Measurements from ENCODE around the gene TOLLIP. TPM values are rescaled to one million over a fixed set of nuclear protein-coding genes. Genes with fewer than 3 reads are reported as not detected.
"Not testable (repeated sequence)": the region's sequence is repeated elsewhere in the genome, so short reads cannot be mapped to it uniquely, and the experiment has no call there.

Gene TOLLIP
- total RNA-seq, 2 donors from 2014 or later: 51.1 to 63.9 TPM

DNA sequence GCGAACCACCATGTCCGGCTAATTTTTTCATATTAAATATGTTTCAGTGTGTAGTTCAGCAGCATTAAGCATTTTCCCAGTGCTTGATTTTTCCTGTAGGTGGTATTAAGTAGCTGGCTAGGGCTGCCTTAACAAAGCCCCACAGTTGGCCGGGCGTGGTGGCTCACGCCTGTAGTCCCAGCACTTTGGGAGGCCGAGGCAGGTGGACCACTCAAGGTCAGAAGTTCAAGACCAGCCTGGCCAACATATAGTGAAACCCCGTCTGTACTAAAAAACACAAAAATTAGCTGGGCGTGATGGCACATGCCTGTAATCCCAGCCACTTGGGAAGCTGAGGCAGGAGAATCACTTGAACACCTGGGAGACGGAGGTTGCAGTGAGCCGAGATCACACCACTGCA lies 33.5 kb upstream of the TOLLIP start:
- WGBS, 2 donors: 85 to 91% methylated on average over 9 to 10 of the region's 10 CpGs
- Histone ChIP-seq H3K27ac (no peak overlapping the region), H3K4me3 (no peak overlapping the region), H3K9me3 (no peaks in the 10 kb centered on the region), H3K27me3 (no peaks in the 10 kb centered on the region), H3K36me3 (replicated peaks in 1 of 2; ENCODE audit: insufficient read depth in 1 of 2, low read depth in 2 of 2) (no peaks in the 10 kb centered on the region), H3K4me1 (no peaks in the 10 kb centered on the region)
- intact Hi-C loops (cut with DNase I): no loop called here
- DNase-seq: peak in 1 of 4 donors; percentile 0
- no peak for ATAC-seq
- no peak for TF ChIP-seq POLR2A (IDR thresholded peaks at IDR 0.05)
- TF ChIP-seq, protein P1, sequence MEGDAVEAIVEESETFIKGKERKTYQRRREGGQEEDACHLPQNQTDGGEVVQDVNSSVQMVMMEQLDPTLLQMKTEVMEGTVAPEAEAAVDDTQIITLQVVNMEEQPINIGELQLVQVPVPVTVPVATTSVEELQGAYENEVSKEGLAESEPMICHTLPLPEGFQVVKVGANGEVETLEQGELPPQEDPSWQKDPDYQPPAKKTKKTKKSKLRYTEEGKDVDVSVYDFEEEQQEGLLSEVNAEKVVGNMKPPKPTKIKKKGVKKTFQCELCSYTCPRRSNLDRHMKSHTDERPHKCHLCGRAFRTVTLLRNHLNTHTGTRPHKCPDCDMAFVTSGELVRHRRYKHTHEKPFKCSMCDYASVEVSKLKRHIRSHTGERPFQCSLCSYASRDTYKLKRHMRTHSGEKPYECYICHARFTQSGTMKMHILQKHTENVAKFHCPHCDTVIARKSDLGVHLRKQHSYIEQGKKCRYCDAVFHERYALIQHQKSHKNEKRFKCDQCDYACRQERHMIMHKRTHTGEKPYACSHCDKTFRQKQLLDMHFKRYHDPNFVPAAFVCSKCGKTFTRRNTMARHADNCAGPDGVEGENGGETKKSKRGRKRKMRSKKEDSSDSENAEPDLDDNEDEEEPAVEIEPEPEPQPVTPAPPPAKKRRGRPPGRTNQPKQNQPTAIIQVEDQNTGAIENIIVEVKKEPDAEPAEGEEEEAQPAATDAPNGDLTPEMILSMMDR (IDR thresholded peaks at IDR 0.05): no peak

DNA sequence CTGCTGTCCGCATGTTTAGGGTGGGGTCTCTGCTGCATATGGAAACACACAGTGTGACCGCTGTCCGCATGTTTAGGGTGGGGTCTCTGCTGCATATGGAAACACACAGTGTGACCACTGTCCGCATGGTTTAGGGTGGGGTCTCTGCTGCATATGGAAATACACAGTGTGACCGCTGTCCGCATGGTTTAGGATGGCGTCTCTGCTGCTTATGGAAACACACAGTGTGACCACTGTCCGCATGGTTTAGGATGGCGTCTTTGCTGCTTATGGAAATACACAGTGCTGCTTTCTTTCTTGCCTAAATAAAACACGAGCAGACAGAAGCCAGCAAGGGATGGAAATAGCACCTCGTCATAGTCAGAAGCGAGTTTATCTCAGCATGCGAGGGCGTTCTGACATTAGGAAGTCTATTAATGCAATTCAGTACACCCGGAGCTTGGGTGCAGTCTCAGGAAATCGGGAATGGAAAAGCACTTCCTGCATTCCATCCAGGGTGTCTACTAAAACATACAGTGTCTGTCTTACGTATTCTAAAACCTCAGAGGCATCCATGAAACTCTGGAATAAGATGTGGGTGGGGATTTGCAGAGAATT lies 32.6 kb upstream of the TOLLIP start:
- ATAC-seq (peak; percentile 22), DNase-seq (peak in 1 of 4 donors; percentile 7)
- Histone ChIP-seq H3K9me3 (no peaks in the 10 kb centered on the region), H3K27ac (no peak overlapping the region), H3K27me3 (no peaks in the 10 kb centered on the region), H3K4me1 (no peaks in the 10 kb centered on the region), H3K36me3 (replicated peaks in 1 of 2; ENCODE audit: insufficient read depth in 1 of 2, low read depth in 2 of 2) (no peaks in the 10 kb centered on the region), H3K4me3 (no peak overlapping the region)
- TF ChIP-seq POLR2A (IDR thresholded peaks at IDR 0.05): no peak
- TF ChIP-seq, protein P1 (IDR thresholded peaks at IDR 0.05): no peak
- intact Hi-C loops (cut with DNase I): no loop called here
- WGBS, 2 donors: 43 to 45% methylated on average over 15 to 17 of the region's 17 CpGs

- H3K36me3 ChIP-seq (replicated peaks in 1 of 2; ENCODE audit: insufficient read depth in 1 of 2, low read depth in 2 of 2); H3K27ac ChIP-seq; H3K27me3 ChIP-seq; H3K4me1 ChIP-seq; intact Hi-C loops (cut with DNase I); H3K4me3 ChIP-seq; ATAC-seq; H3K9me3 ChIP-seq: not testable (repeated sequence)
- DNase-seq: peak in 1 of 4 donors; percentile 0
- WGBS, 2 donors: 68 to 77% methylated on average over 8 to 10 of the region's 10 CpGs
These were observed 31.8 kb upstream of the TOLLIP start for GRCh38 chr11:1341226-1341625.

- H3K36me3 ChIP-seq (replicated peaks in 1 of 2; ENCODE audit: insufficient read depth in 1 of 2, low read depth in 2 of 2): no peaks in the 10 kb centered on the region
- intact Hi-C loops (cut with DNase I): no loop called here
- H3K4me1 ChIP-seq: peaks cover 10% of the 10 kb centered on the region
- no peak overlapping the region for H3K27ac ChIP-seq
- no peak overlapping the region for H3K4me3 ChIP-seq
- no peak for ATAC-seq
- no peak for TF ChIP-seq POLR2A (IDR thresholded peaks at IDR 0.05)
- TF ChIP-seq, protein P1 (IDR thresholded peaks at IDR 0.05): no peak
- peak in 1 of 4 donors; percentile 1 for DNase-seq
- WGBS, 2 donors: 85 to 92% methylated on average over 5 to 12 of the region's 12 CpGs
- no peaks in the 10 kb centered on the region for H3K27me3 ChIP-seq
- no peaks in the 10 kb centered on the region for H3K9me3 ChIP-seq
These were observed 30.7 kb upstream of the TOLLIP start for GRCh38 chr11:1340111-1340510.

DNA sequence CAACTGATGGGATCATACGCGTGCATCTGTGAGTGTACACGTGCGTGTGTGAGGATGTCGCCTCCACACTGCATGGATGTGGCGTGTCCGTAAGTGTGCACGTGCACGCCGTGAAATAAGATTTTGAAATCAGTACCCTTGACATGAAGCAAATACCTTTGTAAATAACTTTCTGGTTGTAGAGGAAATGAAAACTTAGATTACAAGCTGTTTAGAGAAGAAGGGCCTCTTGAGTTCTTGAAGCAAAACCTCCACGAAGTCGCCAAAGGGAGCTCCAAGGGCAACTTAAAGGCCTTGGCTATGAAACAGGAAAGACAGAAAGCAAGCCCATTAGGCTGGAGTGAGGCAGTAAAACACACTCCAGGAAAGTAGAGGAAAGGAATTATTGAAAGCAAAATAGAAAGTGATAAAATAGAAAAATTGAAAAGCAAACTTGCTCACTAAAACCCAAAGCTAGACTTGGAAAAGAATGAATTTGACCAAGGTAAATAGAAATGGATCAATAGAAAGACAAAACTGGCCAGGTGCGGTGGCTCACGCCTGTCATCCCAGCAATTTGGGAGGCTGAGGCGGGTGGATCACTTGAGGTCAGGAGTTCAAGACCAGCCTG lies 29.7 kb upstream of the TOLLIP start:
- Histone ChIP-seq H3K27ac (no peak overlapping the region), H3K4me3 (no peak overlapping the region), H3K4me1 (peaks cover 10% of the 10 kb centered on the region), H3K9me3 (no peaks in the 10 kb centered on the region), H3K27me3 (no peaks in the 10 kb centered on the region), H3K36me3 (replicated peaks in 1 of 2; ENCODE audit: insufficient read depth in 1 of 2, low read depth in 2 of 2) (no peaks in the 10 kb centered on the region)
- TF ChIP-seq, protein P1 (IDR thresholded peaks at IDR 0.05): no peak
- TF ChIP-seq POLR2A (IDR thresholded peaks at IDR 0.05): no peak
- DNase-seq (peak in 1 of 4 donors; percentile 1), ATAC-seq (no peak)
- intact Hi-C loops (cut with DNase I): no loop called here
- WGBS, 2 donors: 51 to 59% methylated on average over 15 of the region's 15 CpGs

Measured in body of pancreas (tissue), 4 donors.